SU-DHL-6 (cell line): ENCODE measurements around the gene USP17L20.
"Not testable (repeated sequence)": the region's sequence is repeated elsewhere in the genome, so short reads cannot be mapped to it uniquely, and the experiment has no call there.

Experiments
- CTCF ChIP-seq: fragments of 200-600 bp; sonication (generic); IDR thresholded peaks from one replicate; pipeline ENCODE4 v1.5.1; 2017; ENCODE audit warnings: antibody characterized with exemption, mild to moderate bottlenecking, low read length, moderate library complexity; ENCODE audit not compliant: insufficient read depth, poor library complexity, severe bottlenecking
- EZH2phosphoT487 ChIP-seq: fragments of 200-600 bp; sonication (generic), shearing (Covaris generic); conservative IDR thresholded peaks from 2 replicates; pipeline ENCODE4 v1.6.1; 2018; ENCODE audit warnings: mild to moderate bottlenecking, antibody characterized with exemption, low read length, moderate library complexity, mixed read lengths

DNA sequence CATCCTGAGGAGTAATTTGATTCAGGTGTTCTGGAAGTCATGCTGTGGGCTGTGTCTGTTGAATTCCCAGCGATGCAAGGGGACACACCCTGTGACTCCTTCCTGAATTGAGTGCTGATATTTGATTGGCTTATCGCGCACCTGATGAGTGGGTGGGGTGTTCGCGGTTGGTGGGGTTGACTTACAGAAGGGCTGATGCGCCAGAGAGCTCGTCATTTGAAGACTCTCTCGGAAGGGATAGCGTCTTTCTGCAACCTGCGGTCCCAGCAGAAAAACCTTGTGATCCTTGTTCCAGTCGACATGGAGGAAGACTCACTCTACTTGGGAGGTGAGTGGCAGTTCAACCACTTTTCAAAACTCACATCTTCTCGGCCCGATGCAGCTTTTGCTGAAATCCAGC lies 4.6 kb downstream of the USP17L20 start, which contains the start of gene USP17L21:
- TF ChIP-seq CTCF, EZH2phosphoT487: not testable (repeated sequence)
